HCT116 (cell line): ENCODE results near the gene IGSF11. TPM values are rescaled to one million over a fixed set of nuclear protein-coding genes. Genes with fewer than 3 reads are reported as not detected.

ENCODE experiments used
- ATAC-seq: fragments of 200-7000 bp; cut with Tn5 transposase; 2 replicates; pipeline ENCODE4 v1.9.1; 2020; ENCODE audit warnings: mild to moderate bottlenecking, moderate library complexity
- BruUV-seq: library from RNA; stranded (reverse); fragments of 400-500 nt; replicated peaks from 2 replicates; lab custom pipeline; 2021; lab: Mats Ljungman, UMichigan
- CTCF ChIA-PET: fragments of 300-600 bp; sonication (Branson Sonifier 250); formaldehyde crosslinking; loops from one replicate; lab custom pipeline; 2021; ENCODE audit warnings: antibody characterized with exemption; lab: Charles Lee
- POLR2A ChIA-PET: fragments of 300-600, 350-600 bp; sonication (Branson Sonifier 250); formaldehyde crosslinking; loops from one replicate; lab custom pipeline; 2021; ENCODE audit warnings: antibody characterized with exemption; lab: Charles Lee
- RAD21 ChIA-PET, 2 experiments: fragments of 300-600 bp; sonication (Branson Sonifier 250); formaldehyde crosslinking; loops; one replicate each; lab custom pipeline; 2023; ENCODE audit warnings: low total read pairs in 2 of 2; ENCODE audit not compliant: uncharacterized antibody in 2 of 2, unreplicated experiment in 2 of 2, low non-redundant PET in 1 of 2; lab: Charles Lee
- DNase-seq: peaks from one replicate; pipeline ENCODE4 v3.0.0-alpha.2; 2010; ENCODE audit warnings: low read depth, low spot score
- H2AFZ ChIP-seq: fragments of 200-600 bp; shearing (Covaris generic), sonication (generic); 2 replicates; pipeline ENCODE4 v1.6.1; 2017; ENCODE audit warnings: low read depth, mixed run types, mixed read lengths, antibody characterized with exemption, low read length; ENCODE audit not compliant: poor library complexity, severe bottlenecking
- H3K27ac ChIP-seq: 2 replicates; pipeline ENCODE4 v1.5.1; 2012; ENCODE audit warnings: low read depth, low read length
- H3K27me3 ChIP-seq: fragments of 200-600 bp; sonication (generic); 2 replicates; pipeline ENCODE4 v1.6.1; 2016; ENCODE audit warnings: mixed run types, low read length, mixed read lengths; ENCODE audit not compliant: insufficient read depth
- H3K36me3 ChIP-seq, 2 experiments: fragments of 200-500 bp in 1 of 2; fragments of 200-600 bp in 1 of 2; sonication (Bioruptor generic) in 1 of 2; sonication (generic) in 1 of 2; 2 replicates each; pipeline versions ENCODE4 v1.5.1 to v1.6.1; 2014 to 2016; ENCODE audit warnings: low read length in 2 of 2, inconsistent platforms in 1 of 2, mixed read lengths in 1 of 2, mixed run types in 1 of 2; ENCODE audit not compliant: insufficient read depth in 2 of 2, control insufficient read depth in 1 of 2
- H3K4me1 ChIP-seq, 2 experiments: fragments of 200-600 bp in 1 of 2; sonication (generic) in 1 of 2; 2 replicates each; pipeline versions ENCODE4 v1.5.1 to v1.6.1; 2012 to 2017; ENCODE audit warnings: low read length in 2 of 2, inconsistent platforms in 1 of 2, mild to moderate bottlenecking in 1 of 2, mixed read lengths in 1 of 2, mixed run types in 1 of 2, moderate library complexity in 1 of 2; ENCODE audit not compliant: insufficient read depth in 2 of 2, control insufficient read depth in 1 of 2
- H3K4me2 ChIP-seq: fragments of 200-600 bp; sonication (generic); 2 replicates; pipeline ENCODE4 v1.6.1; 2017; ENCODE audit warnings: mixed run types, low read length, mixed read lengths
- H3K4me3 ChIP-seq, 2 experiments: fragments of 200-600 bp in 1 of 2; sonication (generic) in 1 of 2; replicated peaks in 1 of 2; 2 replicates each; pipeline ENCODE4 v1.5.1; 2011 to 2016; ENCODE audit warnings: low read length in 2 of 2, control low read depth in 1 of 2, low read depth in 1 of 2, mild to moderate bottlenecking in 1 of 2, mixed read lengths in 1 of 2, mixed run types in 1 of 2
- H3K79me2 ChIP-seq: fragments of 200-600 bp; sonication (generic); 2 replicates; pipeline ENCODE4 v1.6.1; 2017; ENCODE audit warnings: mild to moderate bottlenecking, mixed run types, low read length, moderate library complexity, mixed read lengths; ENCODE audit not compliant: insufficient read depth
- H3K9ac ChIP-seq: fragments of 200-600 bp; sonication (generic); 2 replicates; pipeline ENCODE4 v1.6.1; 2016; ENCODE audit warnings: low read length, mixed read lengths
- H3K9me2 ChIP-seq: fragments of 200-600 bp; sonication (generic), shearing (Covaris generic); 2 replicates; pipeline ENCODE4 v1.6.1; 2017; ENCODE audit warnings: mixed run types, mild to moderate bottlenecking, moderate library complexity; ENCODE audit not compliant: insufficient read depth
- H3K9me3 ChIP-seq, 2 experiments: fragments of 200-500 bp in 1 of 2; fragments of 200-600 bp in 1 of 2; sonication (Bioruptor generic) in 1 of 2; sonication (generic) in 1 of 2; 2 replicates each; pipeline ENCODE4 v1.6.1; 2014 to 2017; ENCODE audit warnings: low read length in 2 of 2, mixed read lengths in 2 of 2, inconsistent platforms in 1 of 2, low read depth in 1 of 2, mild to moderate bottlenecking in 1 of 2, mixed run types in 1 of 2, moderate library complexity in 1 of 2; ENCODE audit not compliant: control insufficient read depth in 1 of 2, insufficient read depth in 1 of 2
- H4K20me1 ChIP-seq: fragments of 200-600 bp; sonication (generic), shearing (Covaris generic); 2 replicates; pipeline ENCODE4 v1.6.1; 2017; ENCODE audit warnings: mixed run types, mild to moderate bottlenecking, moderate library complexity; ENCODE audit not compliant: insufficient read depth
- SP1 ChIP-seq: IDR thresholded peaks from 2 replicates; pipeline ENCODE4 v1.6.1; 2012; ENCODE audit warnings: low read depth
- intact Hi-C: fragments of 100-400 bp; cut with micrococcal nuclease; formaldehyde crosslinking; loops from 2 replicates; pipeline ENCODE4 v1.10.0; 2022
- total RNA-seq: library from RNA; stranded (reverse); gene quantifications from one replicate; pipeline ENCODE4 v1.2.1, GENCODE V29; 2021; ENCODE audit not compliant: unreplicated experiment
- TF ChIP-seq, protein P1 (sequence below), 3 experiments: fragments of 200-600 bp in 1 of 3; sonication (generic) in 1 of 3; IDR thresholded peaks in 2 of 3; conservative IDR thresholded peaks in 1 of 3; 2 replicates each; pipeline ENCODE4 v1.5.1; 2012 to 2017; ENCODE audit warnings: low read depth in 2 of 3, low read length in 2 of 3, antibody characterized with exemption in 1 of 3, borderline replicate concordance in 1 of 3, control low read depth in 1 of 3, mild to moderate bottlenecking in 1 of 3, mixed read lengths in 1 of 3, mixed run types in 1 of 3, moderate library complexity in 1 of 3; ENCODE audit not compliant: insufficient read depth in 1 of 3

The IGSF11 gene
- total RNA-seq, 1 experiment from 2014 or later, result not detected

DNA sequence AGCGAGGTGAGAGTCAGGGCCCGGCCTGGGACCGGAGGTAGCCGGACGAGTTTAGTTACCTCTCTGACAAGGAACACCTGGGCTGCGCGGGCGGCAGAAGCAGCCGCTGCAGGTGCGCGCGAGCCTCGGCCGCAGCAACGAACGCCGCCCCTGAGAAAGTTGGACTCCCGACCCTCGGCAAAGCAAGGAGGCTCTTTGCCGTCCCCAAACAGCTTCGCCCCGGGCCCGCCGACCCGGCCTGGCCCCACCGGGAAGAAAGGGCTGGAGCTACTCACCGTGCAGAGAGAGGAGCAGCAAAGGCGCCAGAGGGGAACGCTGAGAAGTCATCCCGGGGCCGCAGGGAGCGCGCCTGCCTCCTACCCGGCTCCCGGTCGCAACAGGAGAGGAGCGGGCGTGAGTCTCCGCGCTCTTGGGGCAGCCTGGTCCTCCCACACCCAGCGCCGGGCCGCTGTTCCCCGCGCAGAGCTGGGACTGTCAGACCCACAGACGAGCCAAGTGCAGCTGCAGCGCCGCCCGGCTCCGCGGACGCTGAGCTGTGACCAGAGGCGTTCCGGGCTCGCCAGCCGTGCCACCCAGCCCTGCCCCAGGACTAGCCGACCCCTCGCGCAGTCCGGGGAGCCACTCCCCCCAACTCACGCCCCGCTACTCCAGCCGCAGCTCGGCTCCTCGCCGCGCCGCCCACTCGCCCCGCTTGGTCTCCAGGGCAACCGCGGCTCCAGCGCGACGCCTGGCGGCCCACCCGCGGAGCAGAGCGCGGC lies at the start of gene IGSF11 (continued):
- no peak for TF ChIP-seq SP1

DNA sequence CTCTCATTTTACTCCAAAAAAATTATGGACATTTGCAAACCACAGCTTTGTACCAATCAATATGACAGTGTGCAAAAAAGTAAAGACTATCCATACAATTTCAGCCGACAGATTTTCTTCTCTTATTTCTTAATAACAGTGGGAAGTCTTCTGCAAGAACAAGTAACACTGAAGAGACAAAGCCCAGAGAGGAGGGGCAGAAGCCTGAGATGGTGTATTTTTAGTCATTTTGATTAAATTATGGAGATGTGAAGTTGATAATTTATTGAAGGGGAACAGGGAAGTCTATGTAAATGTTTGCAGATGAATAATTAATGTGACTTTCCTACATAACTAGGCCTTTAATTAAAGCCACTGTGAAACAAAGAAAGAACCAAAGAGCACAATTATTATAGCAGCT lies 45.7 kb upstream of the IGSF11 start:
- no peak overlapping the region for H3K4me3 ChIP-seq
- TF ChIP-seq, protein P1, sequence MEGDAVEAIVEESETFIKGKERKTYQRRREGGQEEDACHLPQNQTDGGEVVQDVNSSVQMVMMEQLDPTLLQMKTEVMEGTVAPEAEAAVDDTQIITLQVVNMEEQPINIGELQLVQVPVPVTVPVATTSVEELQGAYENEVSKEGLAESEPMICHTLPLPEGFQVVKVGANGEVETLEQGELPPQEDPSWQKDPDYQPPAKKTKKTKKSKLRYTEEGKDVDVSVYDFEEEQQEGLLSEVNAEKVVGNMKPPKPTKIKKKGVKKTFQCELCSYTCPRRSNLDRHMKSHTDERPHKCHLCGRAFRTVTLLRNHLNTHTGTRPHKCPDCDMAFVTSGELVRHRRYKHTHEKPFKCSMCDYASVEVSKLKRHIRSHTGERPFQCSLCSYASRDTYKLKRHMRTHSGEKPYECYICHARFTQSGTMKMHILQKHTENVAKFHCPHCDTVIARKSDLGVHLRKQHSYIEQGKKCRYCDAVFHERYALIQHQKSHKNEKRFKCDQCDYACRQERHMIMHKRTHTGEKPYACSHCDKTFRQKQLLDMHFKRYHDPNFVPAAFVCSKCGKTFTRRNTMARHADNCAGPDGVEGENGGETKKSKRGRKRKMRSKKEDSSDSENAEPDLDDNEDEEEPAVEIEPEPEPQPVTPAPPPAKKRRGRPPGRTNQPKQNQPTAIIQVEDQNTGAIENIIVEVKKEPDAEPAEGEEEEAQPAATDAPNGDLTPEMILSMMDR (IDR thresholded peaks at IDR 0.05 in 2 of 3, conservative IDR thresholded peaks at IDR 0.05 in 1 of 3; ENCODE audit: borderline replicate concordance in 1 of 3, insufficient read depth in 1 of 3, low read depth in 2 of 3, low read length in 2 of 3), result no peak
- TF ChIP-seq, all 23 proteins: peak for 0
- H3K79me2 ChIP-seq, result no peaks in the 10 kb centered on the region
- ChIA-PET RAD21 (no interaction called here), POLR2A (no interaction called here), CTCF (no interaction called here)
- no TSS peak for BruUV-seq
- H3K36me3 ChIP-seq, result no peaks in the 10 kb centered on the region
- no peak overlapping the region for H2AFZ ChIP-seq
- H3K4me2 ChIP-seq, result no peak overlapping the region
- H3K27ac ChIP-seq, result no peak overlapping the region
- H4K20me1 ChIP-seq, result no peaks in the 10 kb centered on the region
- intact Hi-C loops, result no loop called here
- H3K27me3 ChIP-seq, result no peaks in the 10 kb centered on the region
- no peaks in the 10 kb centered on the region; the same call in 1 of the 2 replicates for H3K9me2 ChIP-seq
- DNase-seq, result no peak
- H3K9ac ChIP-seq, result no peak overlapping the region
- no peaks in the 10 kb centered on the region for H3K9me3 ChIP-seq
- no peak for ATAC-seq
- H3K4me1 ChIP-seq, result peaks cover 4 to 14% of the 10 kb centered on the region in 2 experiments; a peak in 3 of 4 replicates
